Psoas muscle (tissue), 8 donors: ENCODE measurements around the gene BFAR. TPM values are rescaled to one million over a fixed set of nuclear protein-coding genes. Genes with fewer than 3 reads are reported as not detected.

Source experiments
- ATAC-seq, 4 donors: fragments of 200-7000 bp; cut with Tn5 transposase; one replicate each; pipeline ENCODE4 v1.9.1; 2020; ENCODE audit warnings: moderate library complexity in 3 of 4, mild to moderate bottlenecking in 2 of 4
- DNase-seq, 2 donors: peaks; one replicate each; pipeline ENCODE4 v3.0.0-alpha.2; 2020
- H3K27ac ChIP-seq: fragments of 200-600 bp; one replicate; pipeline ENCODE4 v1.8.0; 2022
- H3K27me3 ChIP-seq, 3 donors: fragments of 200-600 bp in 1 of 3; one replicate each; pipeline versions ENCODE4 v1.6.1 to v1.8.0; 2013 to 2022; ENCODE audit warnings: low read length in 2 of 3, mild to moderate bottlenecking in 2 of 3, moderate library complexity in 1 of 3; ENCODE audit not compliant: insufficient read depth in 3 of 3
- H3K36me3 ChIP-seq, 2 donors: fragments of 200-600 bp in 1 of 2; one replicate each; pipeline versions ENCODE4 v1.6.1 to v1.8.0; 2013 to 2022; ENCODE audit warnings: low read depth in 1 of 2, mild to moderate bottlenecking in 1 of 2, moderate library complexity in 1 of 2; ENCODE audit not compliant: insufficient read depth in 1 of 2
- H3K4me1 ChIP-seq: fragments of 200-600 bp; one replicate; pipeline ENCODE4 v1.8.0; 2022
- H3K4me3 ChIP-seq: fragments of 200-600 bp; one replicate; pipeline ENCODE4 v1.8.0; 2022; ENCODE audit warnings: mild to moderate bottlenecking
- H3K9me3 ChIP-seq: fragments of 200-600 bp; one replicate; pipeline ENCODE4 v1.8.0; 2022
- WGBS, 3 donors: extraction: QIAGEN DNeasy Blood & Tissue Kit; methylation state at CpG; one replicate each; pipeline versions ENCODE4 v1.1.6 to v1.1.7; 2013; 5-methylcytosine and 5-hydroxymethylcytosine counted together
- intact Hi-C, 2 donors: fragments of 100-400 bp; cut with DNase I; formaldehyde crosslinking; loops; one replicate each; pipeline versions ENCODE4 v1.11.0 to v1.14.2; 2022
- long read RNA-seq, 2 donors: library from polyadenylated mRNA; unstranded; transcript quantifications; one replicate each; pipeline ENCODE4 v2.0.0, GENCODE V29; 2021
- polyA plus RNA-seq, 3 donors: library from polyadenylated mRNA; stranded (reverse); fragments of 200-250 nt; gene quantifications; one replicate each; pipeline ENCODE4 v1.2.3, GENCODE V29; 2013
- total RNA-seq, 4 donors: library from RNA; stranded (reverse); fragmentation: NEBNext Ultra II Directional in 2 of 4; extraction: Animal tissue kit (Norgen Biotek cat#: 25700) in 2 of 4; gene quantifications; one replicate each; pipeline versions ENCODE4 v1.2.1 to v1.2.4, GENCODE V29; 2021 to 2023
- TF ChIP-seq, protein P1 (sequence below): fragments of 200-600 bp; IDR thresholded peaks from one replicate; pipeline ENCODE4 v1.8.0; 2022; ENCODE audit warnings: antibody characterized with exemption
- donor health status: healthy with polysubstance abuse.
- donor health status: DM: no; HTN: no; CAD: no; lungs with moderate emphysema.
- donor health status: Bipolar disorder and iron deficiency.
- donor health status: healthy.
- donor health status: DM: yes; HTN: yes; CAD: no.
- donor health status: DM: no; HTN: no; CAD: no.
- donor health status: DM: no; HTN: no; CAD: no.
- donor health status: DM: yes; HTN: yes; CAD: no.

Gene BFAR, protein sequence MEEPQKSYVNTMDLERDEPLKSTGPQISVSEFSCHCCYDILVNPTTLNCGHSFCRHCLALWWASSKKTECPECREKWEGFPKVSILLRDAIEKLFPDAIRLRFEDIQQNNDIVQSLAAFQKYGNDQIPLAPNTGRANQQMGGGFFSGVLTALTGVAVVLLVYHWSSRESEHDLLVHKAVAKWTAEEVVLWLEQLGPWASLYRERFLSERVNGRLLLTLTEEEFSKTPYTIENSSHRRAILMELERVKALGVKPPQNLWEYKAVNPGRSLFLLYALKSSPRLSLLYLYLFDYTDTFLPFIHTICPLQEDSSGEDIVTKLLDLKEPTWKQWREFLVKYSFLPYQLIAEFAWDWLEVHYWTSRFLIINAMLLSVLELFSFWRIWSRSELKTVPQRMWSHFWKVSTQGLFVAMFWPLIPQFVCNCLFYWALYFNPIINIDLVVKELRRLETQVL
- 10 to 100 TPM; 37.5 to 62.3 (median 45.7) TPM for total RNA-seq
- 10 to 100 TPM; 36.0 to 63.7 (median 55.2) TPM for polyA plus RNA-seq
- long read RNA-seq, donor 1, transcript BFAR-201 (8 exons, 3,039 nt), result major isoform, 21 of 30 reads
- long read RNA-seq, donor 1, partial matches to known transcripts, result 1 of 30 reads
- long read RNA-seq, donor 1, other reads (novel, unspliced or antisense), result 4 of 30 reads
- long read RNA-seq, donor 2, transcript BFAR-203 (4 exons, 1,414 nt), result minor isoform, 7 of 76 reads
- long read RNA-seq, donor 2, transcript BFAR-201 (8 exons, 3,039 nt), result major isoform, 44 of 76 reads
- long read RNA-seq, donor 2, partial matches to known transcripts, result 3 of 76 reads
- long read RNA-seq, donor 2, other reads (novel, unspliced or antisense), result 16 of 76 reads

- H3K4me1 ChIP-seq, result peaks cover 59% of the 10 kb centered on the region
- no peaks in the 10 kb centered on the region for H3K9me3 ChIP-seq
- 0% methylated on average over 56 to 69 of the region's 69 CpGs for WGBS, 3 donors
- H3K27ac ChIP-seq, result peak within 1 kb of the TSS; percentile 95
- H3K36me3 ChIP-seq, result peaks cover 0 to 13% of the 10 kb centered on the region in 2 donors
- H3K27me3 ChIP-seq, result no peaks in the 10 kb centered on the region
- H3K4me3 ChIP-seq, result peak within 1 kb of the TSS; percentile 98
- peak; percentile 99 to 100 for DNase-seq
- peak; percentile 89 to 93 (median 90) for ATAC-seq
- TF ChIP-seq, protein P1, sequence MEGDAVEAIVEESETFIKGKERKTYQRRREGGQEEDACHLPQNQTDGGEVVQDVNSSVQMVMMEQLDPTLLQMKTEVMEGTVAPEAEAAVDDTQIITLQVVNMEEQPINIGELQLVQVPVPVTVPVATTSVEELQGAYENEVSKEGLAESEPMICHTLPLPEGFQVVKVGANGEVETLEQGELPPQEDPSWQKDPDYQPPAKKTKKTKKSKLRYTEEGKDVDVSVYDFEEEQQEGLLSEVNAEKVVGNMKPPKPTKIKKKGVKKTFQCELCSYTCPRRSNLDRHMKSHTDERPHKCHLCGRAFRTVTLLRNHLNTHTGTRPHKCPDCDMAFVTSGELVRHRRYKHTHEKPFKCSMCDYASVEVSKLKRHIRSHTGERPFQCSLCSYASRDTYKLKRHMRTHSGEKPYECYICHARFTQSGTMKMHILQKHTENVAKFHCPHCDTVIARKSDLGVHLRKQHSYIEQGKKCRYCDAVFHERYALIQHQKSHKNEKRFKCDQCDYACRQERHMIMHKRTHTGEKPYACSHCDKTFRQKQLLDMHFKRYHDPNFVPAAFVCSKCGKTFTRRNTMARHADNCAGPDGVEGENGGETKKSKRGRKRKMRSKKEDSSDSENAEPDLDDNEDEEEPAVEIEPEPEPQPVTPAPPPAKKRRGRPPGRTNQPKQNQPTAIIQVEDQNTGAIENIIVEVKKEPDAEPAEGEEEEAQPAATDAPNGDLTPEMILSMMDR, result no peak
- intact Hi-C loops, result no loop called here
Observed at GRCh38 chr16:14632693-14633569, at the start of gene BFAR. TSS of gene BFAR (plus strand) at chr16:14632951. CDS start at chr16:14644347, 11,396 bp downstream.

DNA sequence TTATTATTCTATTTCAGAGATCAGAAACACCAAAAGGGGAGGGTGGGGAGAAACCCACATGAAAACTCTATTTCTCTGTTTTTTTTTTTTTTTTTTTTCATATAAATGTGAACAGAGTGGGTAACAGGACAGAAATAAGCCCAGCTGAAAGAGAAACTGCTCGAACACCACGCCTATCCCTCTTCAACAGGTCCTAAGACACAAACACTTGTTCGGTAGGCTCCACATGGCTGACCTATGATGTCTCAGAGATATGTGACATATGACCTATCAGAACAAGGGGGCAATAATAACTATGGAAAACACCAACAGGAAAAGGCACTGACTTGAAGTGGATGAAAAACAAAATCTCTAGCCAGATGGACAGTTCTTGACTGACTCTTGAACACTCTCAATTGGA lies 47.5 kb upstream of the BFAR start:
- intact Hi-C loops, result no loop called here

GRCh38 chr16:14586637-14587305 lies 46.0 kb upstream of the BFAR start:
- Histone ChIP-seq H3K27me3 (no peaks in the 10 kb centered on the region), H3K36me3 (peaks cover 3 to 100% of the 10 kb centered on the region in 2 donors), H3K4me1 (no peaks in the 10 kb centered on the region), H3K9me3 (no peaks in the 10 kb centered on the region), H3K27ac (no peak overlapping the region), H3K4me3 (no peak overlapping the region)
- ATAC-seq (no peak), DNase-seq (no peak)
- TF ChIP-seq, protein P1, result no peak
- intact Hi-C loops, result no loop called here
- WGBS, 3 donors, result 82 to 90% (median 88%) methylated on average over 3 of the region's 3 CpGs

More for the DNA sequence above, 47.5 kb upstream of the BFAR start:
- 95 to 97% (median 95%) methylated on average over 3 of the region's 3 CpGs for WGBS, 3 donors
- peaks cover 3 to 100% of the 10 kb centered on the region in 2 donors for H3K36me3 ChIP-seq
- no peaks in the 10 kb centered on the region for H3K9me3 ChIP-seq
- TF ChIP-seq, protein P1, result no peak
- DNase-seq (no peak), ATAC-seq (no peak)
- H3K4me3 ChIP-seq, result no peak overlapping the region
- H3K27me3 ChIP-seq, result no peaks in the 10 kb centered on the region
- no peaks in the 10 kb centered on the region for H3K4me1 ChIP-seq
- no peak overlapping the region for H3K27ac ChIP-seq

DNA sequence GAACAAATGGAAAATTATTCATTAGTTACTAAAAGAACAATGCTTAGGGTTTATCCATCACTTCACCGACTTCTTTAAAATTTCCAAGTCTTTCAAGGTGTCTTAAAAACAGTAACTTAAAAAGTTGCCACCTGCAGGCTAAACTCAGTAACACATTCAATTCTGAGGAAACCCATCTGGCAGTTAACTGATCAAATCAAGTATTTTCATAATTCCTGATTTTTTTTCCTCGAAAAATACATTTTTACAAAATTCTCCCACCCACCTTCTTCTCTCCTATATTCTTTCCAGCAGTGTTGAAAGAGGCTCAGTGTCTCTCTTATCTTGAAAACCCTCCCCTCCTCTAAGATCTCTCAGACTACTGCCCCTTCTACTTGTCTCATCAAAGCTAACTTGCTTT lies 32.6 kb upstream of the BFAR start:
- Histone ChIP-seq H3K27me3 (no peaks in the 10 kb centered on the region), H3K27ac (no peak overlapping the region), H3K4me3 (no peak overlapping the region), H3K36me3 (peaks cover 17 to 96% of the 10 kb centered on the region in 2 donors), H3K9me3 (no peaks in the 10 kb centered on the region), H3K4me1 (no peaks in the 10 kb centered on the region)
- WGBS, 3 donors, result 52 to 70% (median 58%) methylated on average over 2 of the region's 2 CpGs
- intact Hi-C loops, result no loop called here
- DNase-seq, result no peak
- ATAC-seq, result peak in 1 of 4 donors; percentile 42
- TF ChIP-seq, protein P1, result peak; percentile 41
